ENCODE data around the gene SCAP.
A peak's percentile ranks its signal among the peaks of the same experiment; 100 is the strongest.
"Not testable (repeated sequence)": the region's sequence is repeated elsewhere in the genome, so short reads cannot be mapped to it uniquely, and the experiment has no call there.

SCAP gene

DNA sequence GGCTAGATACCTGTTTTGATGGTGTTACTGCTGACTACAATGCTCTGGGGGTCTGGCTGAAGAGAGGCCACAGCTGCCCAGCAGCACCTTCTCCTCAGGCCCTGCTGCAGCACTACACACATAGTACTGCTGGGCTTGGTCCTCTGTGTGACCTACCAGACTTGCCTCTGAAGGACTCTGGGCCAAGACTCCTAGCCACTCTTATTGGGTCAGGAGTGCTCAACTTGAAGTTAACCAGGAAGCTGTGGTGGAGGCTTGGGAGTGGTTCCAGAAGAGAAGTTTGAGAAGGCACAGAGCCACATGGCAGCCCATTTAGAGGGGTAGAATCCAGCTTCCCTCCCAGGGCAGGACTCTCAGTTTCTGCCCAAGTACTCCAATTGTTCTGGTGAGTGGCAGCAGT is 21.2 kb upstream of the SCAP start:
- no peaks in the 10 kb centered on the region for H3K9me3 Mint-ChIP-seq
- DNase-seq (ENCODE audit: low spot score in 2 of 2) (no peak), ATAC-seq (ENCODE audit: low read depth) (no peak)
- peaks cover 9% of the 10 kb centered on the region for H3K4me1 Mint-ChIP-seq
- H3K36me3 Mint-ChIP-seq: peaks cover 30% of the 10 kb centered on the region
- no peak overlapping the region for H3K27ac Mint-ChIP-seq
- no peaks in the 10 kb centered on the region for H3K27me3 Mint-ChIP-seq
- no peak overlapping the region for H3K4me3 Mint-ChIP-seq

- ATAC-seq (ENCODE audit: low read depth) (no peak), DNase-seq (ENCODE audit: low spot score in 2 of 2) (no peak)
- Mint-ChIP-seq H3K27ac (no peak overlapping the region), H3K4me3 (no peak overlapping the region), H3K9me3 (no peaks in the 10 kb centered on the region), H3K27me3 (no peaks in the 10 kb centered on the region), H3K36me3 (peaks cover 25% of the 10 kb centered on the region), H3K4me1 (peaks cover 12% of the 10 kb centered on the region)
These were observed 20.1 kb upstream of the SCAP start for GRCh38 chr3:47495886-47496285.

DNA sequence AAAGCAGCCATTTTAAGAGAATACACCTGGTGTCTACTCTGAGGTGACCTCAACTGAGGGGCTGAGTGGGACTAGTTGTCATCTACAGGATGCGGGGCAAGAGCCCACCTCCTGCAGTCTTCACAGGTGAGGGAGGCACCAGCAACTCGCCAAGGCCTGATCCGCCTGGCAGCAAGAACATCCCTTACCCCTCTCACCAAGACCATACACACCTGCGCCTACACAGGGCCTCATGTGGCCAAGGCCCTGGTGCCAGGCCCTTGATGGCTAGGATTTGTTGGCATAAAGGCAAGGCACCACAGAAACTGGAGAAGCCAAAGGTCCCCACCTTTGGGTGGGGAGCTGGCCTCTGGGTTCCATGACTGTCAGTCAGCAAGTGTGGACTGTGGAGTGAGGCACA is 19.4 kb upstream of the SCAP start:
- Mint-ChIP-seq H3K36me3 (peaks cover 21% of the 10 kb centered on the region), H3K27me3 (no peaks in the 10 kb centered on the region), H3K27ac (no peak overlapping the region), H3K9me3 (no peaks in the 10 kb centered on the region), H3K4me1 (peaks cover 9% of the 10 kb centered on the region), H3K4me3 (no peak overlapping the region)
- no peak for DNase-seq (ENCODE audit: low spot score in 2 of 2)
- ATAC-seq (ENCODE audit: low read depth): no peak

GRCh38 chr3:47491777-47492176 is 16.0 kb upstream of the SCAP start:
- Mint-ChIP-seq H3K4me3 (peak overlapping the region; percentile 32), H3K9me3 (no peaks in the 10 kb centered on the region), H3K36me3 (peaks cover 11% of the 10 kb centered on the region), H3K4me1 (peaks cover 9% of the 10 kb centered on the region), H3K27ac (peak overlapping the region; percentile 60), H3K27me3 (no peaks in the 10 kb centered on the region)
- ATAC-seq (ENCODE audit: low read depth) (peak; percentile 41), DNase-seq (ENCODE audit: low spot score in 2 of 2) (no peak)

GRCh38 chr3:47491186-47491585 is 15.4 kb upstream of the SCAP start:
- Mint-ChIP-seq H3K9me3 (no peaks in the 10 kb centered on the region), H3K4me1 (peaks cover 9% of the 10 kb centered on the region), H3K27ac (peak overlapping the region; percentile 60), H3K27me3 (no peaks in the 10 kb centered on the region), H3K4me3 (no peak overlapping the region), H3K36me3 (peaks cover 10% of the 10 kb centered on the region)
- no peak for DNase-seq (ENCODE audit: low spot score in 2 of 2)
- ATAC-seq (ENCODE audit: low read depth): peak; percentile 38

DNA sequence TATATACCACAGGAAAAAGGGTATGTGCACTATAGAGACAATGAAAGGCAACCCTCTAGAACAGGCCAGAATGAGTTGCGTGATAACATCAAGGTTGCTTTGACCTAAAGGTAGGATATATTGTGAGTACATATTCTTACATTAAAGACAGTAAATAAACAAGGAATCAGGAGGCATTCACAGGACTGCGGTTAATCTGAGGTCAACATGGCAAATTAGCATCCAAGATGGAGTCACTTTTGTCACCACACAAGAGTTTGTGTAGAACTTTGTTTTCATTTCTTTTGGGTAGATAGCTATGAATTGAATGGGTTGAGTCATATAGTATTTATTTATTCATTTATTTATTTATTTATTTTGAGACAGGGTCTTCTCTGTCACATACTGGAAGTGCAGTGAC is 11.5 kb upstream of the SCAP start:
- no peak overlapping the region for H3K4me3 Mint-ChIP-seq
- peaks cover 7% of the 10 kb centered on the region for H3K4me1 Mint-ChIP-seq
- H3K27me3 Mint-ChIP-seq: no peaks in the 10 kb centered on the region
- H3K27ac Mint-ChIP-seq: no peak overlapping the region
- no peaks in the 10 kb centered on the region for H3K9me3 Mint-ChIP-seq
- H3K36me3 Mint-ChIP-seq: peaks cover 6% of the 10 kb centered on the region
- ATAC-seq (ENCODE audit: low read depth) (no peak), DNase-seq (ENCODE audit: low spot score in 2 of 2) (no peak)

DNA sequence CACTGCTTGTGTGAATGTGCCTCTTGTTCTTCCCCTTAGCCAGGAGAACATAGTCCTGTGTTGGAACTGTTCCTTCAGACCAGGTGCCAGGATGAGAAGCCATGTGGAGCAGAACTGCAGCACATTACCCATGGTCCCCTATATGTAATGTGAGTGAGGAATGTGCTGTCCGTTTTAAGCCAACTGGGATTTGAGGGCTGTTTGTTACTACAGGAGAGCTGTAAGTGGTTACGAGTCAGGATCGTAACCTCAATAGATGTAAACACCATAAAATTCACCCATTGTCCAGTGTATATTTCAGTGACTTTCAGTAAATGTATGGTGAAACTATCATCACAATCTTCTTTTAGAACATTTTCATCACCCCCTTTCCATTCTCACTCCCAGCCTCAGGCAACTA is 10.1 kb upstream of the SCAP start:
- no peak overlapping the region for H3K4me3 Mint-ChIP-seq
- H3K36me3 Mint-ChIP-seq: peaks cover 6% of the 10 kb centered on the region
- DNase-seq (ENCODE audit: low spot score in 2 of 2) (no peak), ATAC-seq (ENCODE audit: low read depth) (no peak)
- H3K27ac Mint-ChIP-seq: no peak overlapping the region
- H3K4me1 Mint-ChIP-seq: peaks cover 3% of the 10 kb centered on the region
- no peaks in the 10 kb centered on the region for H3K9me3 Mint-ChIP-seq
- H3K27me3 Mint-ChIP-seq: no peaks in the 10 kb centered on the region

- H3K27ac Mint-ChIP-seq: no peak overlapping the region
- peaks cover 3% of the 10 kb centered on the region for H3K4me1 Mint-ChIP-seq
- no peak overlapping the region for H3K4me3 Mint-ChIP-seq
- no peaks in the 10 kb centered on the region for H3K9me3 Mint-ChIP-seq
- peaks cover 2% of the 10 kb centered on the region for H3K36me3 Mint-ChIP-seq
- DNase-seq (ENCODE audit: low spot score in 2 of 2) (no peak), ATAC-seq (ENCODE audit: low read depth) (no peak)
- H3K27me3 Mint-ChIP-seq: no peaks in the 10 kb centered on the region
These were observed 6.6 kb upstream of the SCAP start for GRCh38 chr3:47482366-47482765.

- not testable (repeated sequence) for H3K4me1 Mint-ChIP-seq; H3K36me3 Mint-ChIP-seq; H3K27me3 Mint-ChIP-seq; H3K4me3 Mint-ChIP-seq; ATAC-seq (ENCODE audit: low read depth); H3K27ac Mint-ChIP-seq; DNase-seq (ENCODE audit: low spot score in 2 of 2); H3K9me3 Mint-ChIP-seq
These were observed 6.0 kb upstream of the SCAP start for GRCh38 chr3:47481763-47482162.

GRCh38 chr3:47480267-47480666 is 4.5 kb upstream of the SCAP start:
- not testable (repeated sequence) for ATAC-seq (ENCODE audit: low read depth); H3K4me3 Mint-ChIP-seq; DNase-seq (ENCODE audit: low spot score in 2 of 2)

DNA sequence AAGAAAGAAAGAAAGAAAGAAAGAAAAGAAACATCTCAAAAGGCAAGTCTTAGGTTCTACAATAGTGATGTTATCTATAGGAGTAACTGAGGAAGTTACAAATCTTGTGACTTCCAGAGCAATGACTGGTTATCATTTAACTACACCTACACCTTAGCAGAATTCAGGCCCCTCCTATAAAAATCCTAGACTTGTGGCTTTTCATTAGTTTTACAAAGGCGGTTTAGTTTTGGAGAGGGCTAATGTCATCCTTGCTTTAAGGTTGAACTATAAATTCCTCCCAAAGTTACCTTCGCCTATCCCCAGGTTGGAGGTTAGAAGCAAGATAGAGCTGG is 4.1 kb upstream of the SCAP start:
- ATAC-seq (ENCODE audit: low read depth) (no peak), DNase-seq (ENCODE audit: low spot score in 2 of 2) (no peak)
- H3K27me3 Mint-ChIP-seq: no peaks in the 10 kb centered on the region
- H3K4me1 Mint-ChIP-seq: peaks cover 6% of the 10 kb centered on the region
- no peaks in the 10 kb centered on the region for H3K36me3 Mint-ChIP-seq
- H3K4me3 Mint-ChIP-seq: no peak overlapping the region
- H3K27ac Mint-ChIP-seq: no peak overlapping the region
- H3K9me3 Mint-ChIP-seq: no peaks in the 10 kb centered on the region

More at GRCh38 chr3:47480267-47480666, 4.5 kb upstream of the SCAP start:
- H3K36me3 Mint-ChIP-seq, H3K9me3 Mint-ChIP-seq, H3K4me1 Mint-ChIP-seq, H3K27me3 Mint-ChIP-seq, H3K27ac Mint-ChIP-seq: not testable (repeated sequence)

DNA sequence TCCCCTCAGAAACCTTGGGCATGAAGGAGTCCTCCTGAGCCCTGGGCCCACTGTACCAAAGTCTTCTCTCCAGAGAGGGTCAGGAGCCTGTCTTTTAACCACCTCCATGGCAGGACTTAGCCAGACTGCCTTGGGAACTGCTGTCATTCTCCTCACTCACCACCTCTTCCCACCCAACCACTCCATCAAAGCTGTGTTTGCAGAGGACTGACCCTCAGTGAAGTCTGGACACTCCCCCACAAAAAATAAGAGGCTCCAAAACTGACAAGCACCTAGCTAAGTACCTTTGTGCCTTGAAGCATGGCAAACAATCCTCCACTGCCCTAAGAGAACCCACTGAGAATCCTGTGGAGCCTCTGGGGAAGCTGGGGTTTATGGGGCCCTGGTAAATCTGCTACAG is 2.3 kb upstream of the SCAP start:
- Mint-ChIP-seq H3K9me3 (no peaks in the 10 kb centered on the region), H3K27ac (no peak overlapping the region), H3K4me3 (peak overlapping the region; percentile 11), H3K36me3 (no peaks in the 10 kb centered on the region), H3K27me3 (no peaks in the 10 kb centered on the region), H3K4me1 (peaks cover 18% of the 10 kb centered on the region)
- DNase-seq (ENCODE audit: low spot score in 2 of 2) (no peak), ATAC-seq (ENCODE audit: low read depth) (no peak)

GRCh38 chr3:47476644-47477199 is 981 bp upstream of the SCAP start:
- Mint-ChIP-seq H3K27ac (peak overlapping the region; percentile 92), H3K36me3 (no peaks in the 10 kb centered on the region), H3K27me3 (no peaks in the 10 kb centered on the region), H3K4me3 (peak overlapping the region; percentile 59), H3K4me1 (peaks cover 19% of the 10 kb centered on the region), H3K9me3 (no peaks in the 10 kb centered on the region)
- DNase-seq (ENCODE audit: low spot score in 2 of 2) (no peak), ATAC-seq (ENCODE audit: low read depth) (no peak)

- DNase-seq (ENCODE audit: low spot score in 2 of 2) (no peak), ATAC-seq (ENCODE audit: low read depth) (no peak)
- H3K9me3 Mint-ChIP-seq: no peaks in the 10 kb centered on the region
- H3K4me1 Mint-ChIP-seq: peaks cover 19% of the 10 kb centered on the region
- peak overlapping the region; percentile 92 for H3K27ac Mint-ChIP-seq
- H3K27me3 Mint-ChIP-seq: no peaks in the 10 kb centered on the region
- H3K4me3 Mint-ChIP-seq: peak overlapping the region; percentile 91
- H3K36me3 Mint-ChIP-seq: no peaks in the 10 kb centered on the region
These were observed 537 bp upstream of the SCAP start for GRCh38 chr3:47476330-47476626.

DNA sequence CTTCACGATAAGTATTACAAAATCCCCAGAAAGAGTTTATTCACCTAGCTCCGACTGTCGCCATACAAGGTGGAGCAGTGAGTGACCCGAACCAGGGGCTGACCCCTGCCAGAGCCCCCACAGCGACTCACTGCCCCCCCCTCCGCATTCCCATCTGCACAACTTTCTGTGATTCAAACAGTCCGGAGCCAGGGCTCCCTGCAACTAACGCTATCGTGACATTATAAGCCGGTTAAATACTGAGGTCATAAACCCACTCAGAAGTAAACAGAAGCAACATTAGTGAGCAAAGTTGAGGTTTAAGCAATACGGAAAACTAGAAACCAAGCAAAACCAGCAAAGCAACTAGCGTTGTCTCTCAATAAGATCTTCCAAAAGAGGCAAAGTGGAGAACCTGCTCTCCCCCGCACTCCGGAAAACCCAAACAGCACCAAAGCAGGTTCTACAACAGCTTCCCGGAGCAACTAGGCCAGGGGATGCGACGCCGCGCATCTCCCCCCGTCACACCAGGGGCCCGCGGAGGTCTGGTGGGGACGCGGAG is 642 bp downstream of the SCAP start:
- Mint-ChIP-seq H3K27ac (peak overlapping the region; percentile 92), H3K4me1 (peaks cover 23% of the 10 kb centered on the region), H3K27me3 (no peaks in the 10 kb centered on the region), H3K4me3 (peak overlapping the region; percentile 91), H3K9me3 (no peaks in the 10 kb centered on the region), H3K36me3 (no peaks in the 10 kb centered on the region)
- DNase-seq (ENCODE audit: low spot score in 2 of 2): no peak
- peak; percentile 31 for ATAC-seq (ENCODE audit: low read depth)
